HepG2 (cell line): ENCODE results near the gene SLC16A3. TPM values are rescaled to one million over a fixed set of nuclear protein-coding genes. Genes with fewer than 3 reads are reported as not detected.
A peak's percentile ranks its signal among the peaks of the same experiment; 100 is the strongest.

Source experiments
- HHEX ChIP-seq: IDR thresholded peaks from 2 replicates; pipeline ENCODE4 v1.6.1; 2016; ENCODE audit warnings: control low read depth
- HNF4G ChIP-seq, 2 experiments: sonication (generic) in 1 of 2; formaldehyde crosslinking in 1 of 2; IDR thresholded peaks; 2 replicates each; pipeline versions ENCODE4 v1.4.0 to v1.6.1; 2011 to 2020; ENCODE audit warnings: borderline replicate concordance in 2 of 2, low read depth in 2 of 2, mild to moderate bottlenecking in 2 of 2, low read length in 1 of 2, missing genetic modification reagents in 1 of 2, moderate library complexity in 1 of 2
- JARID2 ChIP-seq: sonication (generic); formaldehyde crosslinking; IDR thresholded peaks from 2 replicates; pipeline ENCODE4 v1.8.1; 2023; ENCODE audit warnings: missing genetic modification reagents, inconsistent platforms; ENCODE audit not compliant: insufficient replicate concordance
- MAFG ChIP-seq: sonication (generic); formaldehyde crosslinking; IDR thresholded peaks from 2 replicates; pipeline ENCODE4 v1.5.1; 2020; ENCODE audit warnings: mild to moderate bottlenecking, missing genetic modification reagents
- NONO ChIP-seq, 2 experiments: fragments of 450-650 bp in 1 of 2; sonication (generic) in 1 of 2; formaldehyde crosslinking in 1 of 2; IDR thresholded peaks in 1 of 2; conservative IDR thresholded peaks in 1 of 2; 2 replicates each; pipeline versions ENCODE4 v1.6.1 to v1.8.0; 2017 to 2022; ENCODE audit warnings: mild to moderate bottlenecking in 1 of 2, missing genetic modification reagents in 1 of 2, moderate library complexity in 1 of 2
- RAD51 ChIP-seq: fragments of 450-650 bp; IDR thresholded peaks from 2 replicates; pipeline ENCODE4 v1.6.1; 2016; ENCODE audit warnings: borderline replicate concordance
- SIN3A ChIP-seq: IDR thresholded peaks from 2 replicates; pipeline ENCODE4 v1.6.1; 2011; ENCODE audit warnings: low read depth, mild to moderate bottlenecking, control low read depth, low read length, borderline replicate concordance
- YY1 ChIP-seq: IDR thresholded peaks from 2 replicates; pipeline ENCODE4 v1.6.1; 2011; ENCODE audit warnings: low read length, low read depth, moderate library complexity, mild to moderate bottlenecking; ENCODE audit not compliant: insufficient read depth, insufficient replicate concordance
- polyA plus RNA-seq, 8 experiments: library from polyadenylated mRNA; depleted of rRNA in 3 of 8; stranded (reverse) in 7 of 8; unstranded in 1 of 8; fragments of >200 nt; fragmentation: Illumina TruSeq in 4 of 8; extraction: Trizol in 4 of 8; gene quantifications; 2 replicates each; pipeline versions ENCODE4 v1.2.1 to v1.2.3, GENCODE V29; 2011 to 2016; ENCODE audit warnings: low read depth in 4 of 8, missing spikeins in 1 of 8, mixed read lengths in 1 of 8; ENCODE audit not compliant: insufficient read depth in 1 of 8
- total RNA-seq, 5 experiments: library from RNA; depleted of rRNA; stranded (reverse); fragments of >200 nt; fragmentation: Illumina TruSeq; extraction: Trizol; gene quantifications; 2 replicates each; pipeline ENCODE4 v1.2.3, GENCODE V29; 2016; ENCODE audit warnings: low read depth in 1 of 5
- TF ChIP-seq, protein P1 (sequence below), 2 experiments: sonication (generic) in 1 of 2; formaldehyde crosslinking in 1 of 2; IDR thresholded peaks; 2 replicates each; pipeline versions ENCODE4 v1.5.1 to v1.6.1; 2011 to 2020; ENCODE audit warnings: borderline replicate concordance in 1 of 2, low read depth in 1 of 2, low read length in 1 of 2, mild to moderate bottlenecking in 1 of 2, missing genetic modification reagents in 1 of 2, moderate library complexity in 1 of 2
- TF ChIP-seq, protein P2 (sequence below): sonication (generic); formaldehyde crosslinking; IDR thresholded peaks from 2 replicates; pipeline ENCODE4 v1.5.0; 2020; ENCODE audit warnings: mild to moderate bottlenecking, missing genetic modification reagents
- TF ChIP-seq, protein P3 (sequence below), 2 experiments: fragments of 450-650 bp in 1 of 2; sonication (generic) in 1 of 2; formaldehyde crosslinking; IDR thresholded peaks; 2 replicates each; pipeline versions ENCODE4 v1.5.0 to v1.8.0; 2020 to 2022; ENCODE audit warnings: mild to moderate bottlenecking in 1 of 2, missing genetic modification reagents in 1 of 2
- TF ChIP-seq, protein P4 (sequence below): sonication (generic); formaldehyde crosslinking; IDR thresholded peaks from 2 replicates; pipeline ENCODE4 v1.8.1; 2023; ENCODE audit warnings: mild to moderate bottlenecking, missing genetic modification reagents
- TF ChIP-seq, protein P5 (sequence below): sonication (generic); formaldehyde crosslinking; IDR thresholded peaks from 2 replicates; pipeline ENCODE4 v1.4.0; 2020; ENCODE audit warnings: missing genetic modification reagents

SLC16A3 gene
- total and polyA plus RNA-seq, 2 of the 13 experiments (the other 11 are each of a cell fraction or from before 2014, with no cell fraction given): 242 to 349 TPM

DNA sequence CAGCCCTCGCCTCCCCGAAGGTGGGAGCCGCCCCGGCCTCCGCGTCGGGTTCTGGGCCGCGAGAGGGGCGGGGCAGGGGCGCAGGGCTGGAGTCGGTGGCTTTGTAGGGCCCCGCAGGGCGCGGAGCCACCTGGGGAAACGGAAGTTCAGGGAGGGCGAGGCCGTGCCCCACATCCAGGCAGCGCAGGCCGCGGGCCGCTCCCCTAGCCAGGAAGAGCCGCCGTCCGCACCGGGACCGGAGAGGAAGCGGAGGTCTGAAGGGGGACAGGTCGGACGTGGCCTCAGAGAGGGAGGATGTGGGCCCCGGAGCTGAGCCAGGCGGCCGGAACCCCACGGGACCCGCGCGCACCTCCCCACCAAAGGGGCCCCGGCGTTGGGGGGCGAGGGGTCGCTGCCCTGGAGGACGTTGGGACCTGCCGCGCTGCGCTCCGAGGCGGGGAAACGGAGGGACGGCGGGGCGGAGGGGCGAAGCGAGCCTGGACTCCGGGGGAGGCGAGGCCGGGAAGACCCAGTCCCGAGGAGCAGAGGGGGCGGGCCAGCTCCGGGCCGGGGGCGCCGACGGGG, 482 bp upstream of the SLC16A3 start (continued):
- TF ChIP-seq, protein P1, sequence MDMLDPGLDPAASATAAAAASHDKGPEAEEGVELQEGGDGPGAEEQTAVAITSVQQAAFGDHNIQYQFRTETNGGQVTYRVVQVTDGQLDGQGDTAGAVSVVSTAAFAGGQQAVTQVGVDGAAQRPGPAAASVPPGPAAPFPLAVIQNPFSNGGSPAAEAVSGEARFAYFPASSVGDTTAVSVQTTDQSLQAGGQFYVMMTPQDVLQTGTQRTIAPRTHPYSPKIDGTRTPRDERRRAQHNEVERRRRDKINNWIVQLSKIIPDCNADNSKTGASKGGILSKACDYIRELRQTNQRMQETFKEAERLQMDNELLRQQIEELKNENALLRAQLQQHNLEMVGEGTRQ (IDR thresholded peaks at IDR 0.05; ENCODE audit: low read depth, low read length): no peak
- TF ChIP-seq, protein P1 (CRISPR knock-in tag; IDR thresholded peaks at IDR 0.05; ENCODE audit: borderline replicate concordance): no peak
- no peak for TF ChIP-seq NONO (IDR thresholded peaks at IDR 0.05)
- TF ChIP-seq NONO (CRISPR knock-in tag; conservative IDR thresholded peaks at IDR 0.05): peak; percentile 78
- TF ChIP-seq SIN3A: no peak; the same call in 1 of the 2 replicates
- TF ChIP-seq YY1: peak; percentile 27
- no peak for TF ChIP-seq HNF4G (IDR thresholded peaks at IDR 0.05; ENCODE audit: borderline replicate concordance, low read depth, low read length)
- TF ChIP-seq HNF4G (CRISPR knock-in tag; IDR thresholded peaks at IDR 0.05; ENCODE audit: borderline replicate concordance, low read depth): no peak
- TF ChIP-seq, protein P2, sequence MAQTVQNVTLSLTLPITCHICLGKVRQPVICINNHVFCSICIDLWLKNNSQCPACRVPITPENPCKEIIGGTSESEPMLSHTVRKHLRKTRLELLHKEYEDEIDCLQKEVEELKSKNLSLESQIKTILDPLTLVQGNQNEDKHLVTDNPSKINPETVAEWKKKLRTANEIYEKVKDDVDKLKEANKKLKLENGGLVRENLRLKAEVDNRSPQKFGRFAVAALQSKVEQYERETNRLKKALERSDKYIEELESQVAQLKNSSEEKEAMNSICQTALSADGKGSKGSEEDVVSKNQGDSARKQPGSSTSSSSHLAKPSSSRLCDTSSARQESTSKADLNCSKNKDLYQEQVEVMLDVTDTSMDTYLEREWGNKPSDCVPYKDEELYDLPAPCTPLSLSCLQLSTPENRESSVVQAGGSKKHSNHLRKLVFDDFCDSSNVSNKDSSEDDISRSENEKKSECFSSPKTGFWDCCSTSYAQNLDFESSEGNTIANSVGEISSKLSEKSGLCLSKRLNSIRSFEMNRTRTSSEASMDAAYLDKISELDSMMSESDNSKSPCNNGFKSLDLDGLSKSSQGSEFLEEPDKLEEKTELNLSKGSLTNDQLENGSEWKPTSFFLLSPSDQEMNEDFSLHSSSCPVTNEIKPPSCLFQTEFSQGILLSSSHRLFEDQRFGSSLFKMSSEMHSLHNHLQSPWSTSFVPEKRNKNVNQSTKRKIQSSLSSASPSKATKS (CRISPR knock-in tag): no peak
- no peak for TF ChIP-seq JARID2 (CRISPR knock-in tag)
- TF ChIP-seq MAFG (CRISPR knock-in tag): no peak
- TF ChIP-seq RAD51: no peak
- TF ChIP-seq, protein P3, sequence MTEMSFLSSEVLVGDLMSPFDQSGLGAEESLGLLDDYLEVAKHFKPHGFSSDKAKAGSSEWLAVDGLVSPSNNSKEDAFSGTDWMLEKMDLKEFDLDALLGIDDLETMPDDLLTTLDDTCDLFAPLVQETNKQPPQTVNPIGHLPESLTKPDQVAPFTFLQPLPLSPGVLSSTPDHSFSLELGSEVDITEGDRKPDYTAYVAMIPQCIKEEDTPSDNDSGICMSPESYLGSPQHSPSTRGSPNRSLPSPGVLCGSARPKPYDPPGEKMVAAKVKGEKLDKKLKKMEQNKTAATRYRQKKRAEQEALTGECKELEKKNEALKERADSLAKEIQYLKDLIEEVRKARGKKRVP (CRISPR knock-in tag; IDR thresholded peaks at IDR 0.05): 0 out of 4 replicates have a peak, but pooled peaks of 1 of the 2 experiments have one; percentile 44
- TF ChIP-seq, protein P4, sequence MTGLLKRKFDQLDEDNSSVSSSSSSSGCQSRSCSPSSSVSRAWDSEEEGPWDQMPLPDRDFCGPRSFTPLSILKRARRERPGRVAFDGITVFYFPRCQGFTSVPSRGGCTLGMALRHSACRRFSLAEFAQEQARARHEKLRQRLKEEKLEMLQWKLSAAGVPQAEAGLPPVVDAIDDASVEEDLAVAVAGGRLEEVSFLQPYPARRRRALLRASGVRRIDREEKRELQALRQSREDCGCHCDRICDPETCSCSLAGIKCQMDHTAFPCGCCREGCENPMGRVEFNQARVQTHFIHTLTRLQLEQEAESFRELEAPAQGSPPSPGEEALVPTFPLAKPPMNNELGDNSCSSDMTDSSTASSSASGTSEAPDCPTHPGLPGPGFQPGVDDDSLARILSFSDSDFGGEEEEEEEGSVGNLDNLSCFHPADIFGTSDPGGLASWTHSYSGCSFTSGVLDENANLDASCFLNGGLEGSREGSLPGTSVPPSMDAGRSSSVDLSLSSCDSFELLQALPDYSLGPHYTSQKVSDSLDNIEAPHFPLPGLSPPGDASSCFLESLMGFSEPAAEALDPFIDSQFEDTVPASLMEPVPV (CRISPR knock-in tag): peak; percentile 87
- TF ChIP-seq, protein P5, sequence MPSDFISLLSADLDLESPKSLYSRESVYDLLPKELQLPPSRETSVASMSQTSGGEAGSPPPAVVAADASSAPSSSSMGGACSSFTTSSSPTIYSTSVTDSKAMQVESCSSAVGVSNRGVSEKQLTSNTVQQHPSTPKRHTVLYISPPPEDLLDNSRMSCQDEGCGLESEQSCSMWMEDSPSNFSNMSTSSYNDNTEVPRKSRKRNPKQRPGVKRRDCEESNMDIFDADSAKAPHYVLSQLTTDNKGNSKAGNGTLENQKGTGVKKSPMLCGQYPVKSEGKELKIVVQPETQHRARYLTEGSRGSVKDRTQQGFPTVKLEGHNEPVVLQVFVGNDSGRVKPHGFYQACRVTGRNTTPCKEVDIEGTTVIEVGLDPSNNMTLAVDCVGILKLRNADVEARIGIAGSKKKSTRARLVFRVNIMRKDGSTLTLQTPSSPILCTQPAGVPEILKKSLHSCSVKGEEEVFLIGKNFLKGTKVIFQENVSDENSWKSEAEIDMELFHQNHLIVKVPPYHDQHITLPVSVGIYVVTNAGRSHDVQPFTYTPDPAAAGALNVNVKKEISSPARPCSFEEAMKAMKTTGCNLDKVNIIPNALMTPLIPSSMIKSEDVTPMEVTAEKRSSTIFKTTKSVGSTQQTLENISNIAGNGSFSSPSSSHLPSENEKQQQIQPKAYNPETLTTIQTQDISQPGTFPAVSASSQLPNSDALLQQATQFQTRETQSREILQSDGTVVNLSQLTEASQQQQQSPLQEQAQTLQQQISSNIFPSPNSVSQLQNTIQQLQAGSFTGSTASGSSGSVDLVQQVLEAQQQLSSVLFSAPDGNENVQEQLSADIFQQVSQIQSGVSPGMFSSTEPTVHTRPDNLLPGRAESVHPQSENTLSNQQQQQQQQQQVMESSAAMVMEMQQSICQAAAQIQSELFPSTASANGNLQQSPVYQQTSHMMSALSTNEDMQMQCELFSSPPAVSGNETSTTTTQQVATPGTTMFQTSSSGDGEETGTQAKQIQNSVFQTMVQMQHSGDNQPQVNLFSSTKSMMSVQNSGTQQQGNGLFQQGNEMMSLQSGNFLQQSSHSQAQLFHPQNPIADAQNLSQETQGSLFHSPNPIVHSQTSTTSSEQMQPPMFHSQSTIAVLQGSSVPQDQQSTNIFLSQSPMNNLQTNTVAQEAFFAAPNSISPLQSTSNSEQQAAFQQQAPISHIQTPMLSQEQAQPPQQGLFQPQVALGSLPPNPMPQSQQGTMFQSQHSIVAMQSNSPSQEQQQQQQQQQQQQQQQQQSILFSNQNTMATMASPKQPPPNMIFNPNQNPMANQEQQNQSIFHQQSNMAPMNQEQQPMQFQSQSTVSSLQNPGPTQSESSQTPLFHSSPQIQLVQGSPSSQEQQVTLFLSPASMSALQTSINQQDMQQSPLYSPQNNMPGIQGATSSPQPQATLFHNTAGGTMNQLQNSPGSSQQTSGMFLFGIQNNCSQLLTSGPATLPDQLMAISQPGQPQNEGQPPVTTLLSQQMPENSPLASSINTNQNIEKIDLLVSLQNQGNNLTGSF: no peak; the same call in 1 of the 2 replicates
- TF ChIP-seq HHEX (CRISPR knock-in tag): no peak
